Activated effector memory CD4-positive, alpha-beta T cell treated with anti-CD3 and anti-CD28 coated beads, Interleukin-2, amount 50 U/mL, for 16 hours (primary cell): Measurements from ENCODE around the gene RHOD.

ENCODE experiments used
- DNase-seq: peaks from one replicate; pipeline ENCODE4 v3.0.0-alpha.2; 2020

Gene RHOD

DNA sequence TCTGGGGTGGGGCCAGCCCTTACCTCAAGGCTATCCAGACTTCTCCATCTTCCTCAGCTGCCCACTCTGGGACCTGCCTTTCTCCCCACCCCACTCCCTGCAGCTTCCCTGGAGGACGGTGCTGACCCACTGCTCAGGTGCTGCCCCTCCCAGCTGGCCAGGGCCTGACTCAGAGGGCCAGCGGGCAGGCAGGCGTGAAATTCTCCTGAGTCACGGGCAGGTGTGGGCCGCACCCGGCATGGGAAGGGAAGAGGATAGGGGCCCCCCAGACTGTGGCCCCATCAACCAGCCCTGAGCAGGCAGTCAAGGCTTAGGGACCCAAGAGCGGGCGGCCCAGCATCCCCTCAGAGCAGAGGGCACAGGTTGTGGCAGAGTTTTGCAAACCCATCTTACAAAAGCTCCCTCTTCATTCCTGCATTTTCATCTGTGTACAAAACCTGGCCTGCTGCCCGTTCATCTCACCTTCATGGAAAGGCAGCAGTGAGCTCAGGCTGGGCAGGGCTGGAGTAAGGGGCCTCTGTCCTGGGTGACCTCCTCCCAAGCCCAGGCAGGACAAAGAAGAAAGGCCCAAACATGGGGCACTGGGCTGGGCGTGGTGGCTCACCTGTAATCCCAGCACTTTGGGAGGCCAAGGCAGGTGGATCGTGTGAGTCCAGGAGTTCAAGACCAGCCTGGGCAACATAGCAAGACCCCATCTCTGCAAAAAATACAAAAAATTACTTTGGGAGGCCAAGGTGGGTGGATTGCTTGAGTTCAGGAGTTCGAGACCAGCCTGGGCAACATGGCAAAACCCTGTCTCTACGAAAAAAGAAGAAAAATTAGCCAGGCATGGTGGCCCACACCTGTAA, 6.1 kb downstream of the RHOD start:
- no peak for DNase-seq

DNA sequence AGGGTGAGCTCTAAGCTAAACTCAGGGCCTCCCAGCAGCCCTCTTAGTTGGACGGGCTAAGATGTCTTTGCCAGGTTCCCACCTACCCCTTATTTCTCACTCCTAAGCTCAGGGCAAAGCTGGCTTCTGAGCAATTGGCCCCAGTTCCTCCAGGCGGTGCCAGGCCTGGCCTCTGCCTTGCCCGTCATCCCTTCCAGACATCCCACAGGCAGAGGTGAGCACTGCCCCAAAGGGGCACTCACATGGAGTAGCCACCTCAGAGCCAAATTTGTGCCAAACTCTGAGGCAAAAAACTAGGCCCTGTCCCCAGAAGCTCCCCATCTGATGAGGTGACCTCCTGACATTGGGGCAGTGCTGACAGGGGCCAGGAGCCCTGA, 9.7 kb downstream of the RHOD start:
- no peak for DNase-seq

- DNase-seq: peak; percentile 90
These were observed 15.0 kb downstream of the RHOD start for GRCh38 chr11:67071420-67072284.

DNA sequence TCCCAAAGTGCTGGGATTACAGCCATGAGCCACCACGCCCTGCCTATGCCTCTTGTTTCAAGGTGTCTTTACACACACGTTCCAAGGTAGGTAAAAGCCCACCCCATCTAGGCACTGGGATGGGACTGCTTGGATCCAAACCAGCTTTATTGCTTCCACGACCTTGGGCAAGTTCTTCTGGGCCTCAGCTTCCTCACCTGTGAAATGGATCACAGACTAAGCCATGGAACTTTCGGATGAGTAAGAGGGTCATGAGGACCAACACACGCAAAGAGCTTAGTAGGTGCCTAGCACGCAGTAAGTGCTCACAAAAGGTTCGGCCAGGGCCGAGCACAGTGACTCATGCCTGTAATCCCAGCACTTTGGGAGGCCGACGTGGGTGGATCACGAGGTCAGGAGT, 15.6 kb downstream of the RHOD start:
- DNase-seq: no peak

GRCh38 chr11:67073908-67074307, 17.3 kb downstream of the RHOD start:
- no peak for DNase-seq

- no peak for DNase-seq
These were observed 19.6 kb downstream of the RHOD start for GRCh38 chr11:67076202-67076601.

DNA sequence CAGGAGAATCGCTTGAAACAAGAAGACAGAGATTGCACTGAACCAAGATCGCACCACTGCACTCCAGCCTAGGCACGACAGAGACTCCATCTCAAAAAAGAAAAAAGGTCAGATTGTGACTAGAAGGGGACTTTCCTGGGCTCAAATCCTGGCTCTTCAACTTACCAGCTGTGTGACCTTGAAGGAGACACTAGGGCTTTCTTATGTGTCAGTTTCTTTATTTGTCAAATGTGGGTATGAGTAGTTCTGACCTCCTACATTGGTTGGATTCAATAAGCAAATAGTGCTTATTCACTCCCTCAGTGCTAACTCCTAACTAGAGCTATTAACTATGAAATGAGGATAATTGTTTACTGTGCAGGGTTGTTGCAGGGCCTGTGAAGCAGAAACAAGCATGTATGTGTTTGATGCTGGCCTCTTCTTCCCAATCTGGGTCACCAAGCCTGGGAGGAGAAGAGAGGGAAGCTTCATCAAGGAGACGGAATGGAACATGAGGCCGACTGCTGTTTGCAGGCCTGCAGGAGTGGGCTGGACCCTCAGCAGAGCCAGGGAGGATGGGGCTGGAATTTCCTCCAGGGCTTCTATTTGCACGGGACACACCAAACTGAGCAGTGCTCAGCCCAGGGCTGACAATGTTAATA, 22.5 kb downstream of the RHOD start:
- DNase-seq: no peak

- DNase-seq: no peak
These were observed 25.6 kb downstream of the RHOD start for GRCh38 chr11:67082071-67082791.

DNA sequence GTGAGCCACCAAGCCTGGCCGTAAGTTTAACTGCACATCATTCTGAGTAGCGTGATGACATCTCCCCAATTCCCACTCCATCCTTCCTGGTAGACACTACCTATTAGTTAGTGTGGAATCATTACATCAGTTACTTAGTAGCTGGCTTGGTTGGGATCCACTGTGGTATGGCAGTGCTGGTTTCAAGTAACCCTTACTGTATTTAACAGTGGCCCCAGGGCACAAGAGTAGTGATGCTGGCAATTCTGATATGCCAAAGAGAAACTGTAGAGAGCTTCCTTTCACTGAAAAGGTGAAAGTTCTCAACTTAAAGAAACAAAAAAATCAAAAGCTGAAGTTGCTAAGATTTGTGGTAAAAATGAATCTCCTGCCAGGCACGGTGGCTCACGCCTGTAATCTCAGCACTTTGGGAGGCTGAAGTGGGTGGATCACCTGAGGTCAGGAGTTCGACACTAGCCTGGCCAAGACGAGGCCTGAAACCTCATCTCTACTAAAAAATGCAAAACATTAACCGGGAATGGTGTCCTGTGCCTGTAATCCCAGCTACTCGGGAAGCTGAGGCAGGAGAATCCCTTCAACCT, 27.2 kb downstream of the RHOD start:
- no peak for DNase-seq

DNA sequence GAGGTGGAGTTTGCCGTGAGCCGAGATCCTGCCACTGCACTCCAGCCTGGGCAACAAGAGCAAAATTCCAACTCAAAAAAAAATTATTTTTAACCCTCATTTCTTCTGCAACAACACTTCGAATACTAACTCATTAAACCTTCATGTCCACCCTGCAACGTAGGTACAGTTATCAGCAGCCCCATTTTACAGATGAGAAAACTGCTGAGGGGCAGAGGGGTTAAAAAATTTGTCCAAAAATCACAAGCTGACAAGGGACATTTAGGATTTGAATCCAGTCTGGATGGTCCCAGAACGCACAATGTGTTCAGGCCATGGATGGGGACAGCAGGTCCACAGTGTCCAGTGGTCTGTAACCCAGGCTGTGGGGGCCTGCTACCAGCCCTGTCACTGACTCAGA, 29.0 kb downstream of the RHOD start:
- no peak for DNase-seq

- no peak for DNase-seq
These were observed 34.1 kb downstream of the RHOD start for GRCh38 chr11:67090717-67091116.

GRCh38 chr11:67095214-67095507, 38.5 kb downstream of the RHOD start:
- no peak for DNase-seq

DNA sequence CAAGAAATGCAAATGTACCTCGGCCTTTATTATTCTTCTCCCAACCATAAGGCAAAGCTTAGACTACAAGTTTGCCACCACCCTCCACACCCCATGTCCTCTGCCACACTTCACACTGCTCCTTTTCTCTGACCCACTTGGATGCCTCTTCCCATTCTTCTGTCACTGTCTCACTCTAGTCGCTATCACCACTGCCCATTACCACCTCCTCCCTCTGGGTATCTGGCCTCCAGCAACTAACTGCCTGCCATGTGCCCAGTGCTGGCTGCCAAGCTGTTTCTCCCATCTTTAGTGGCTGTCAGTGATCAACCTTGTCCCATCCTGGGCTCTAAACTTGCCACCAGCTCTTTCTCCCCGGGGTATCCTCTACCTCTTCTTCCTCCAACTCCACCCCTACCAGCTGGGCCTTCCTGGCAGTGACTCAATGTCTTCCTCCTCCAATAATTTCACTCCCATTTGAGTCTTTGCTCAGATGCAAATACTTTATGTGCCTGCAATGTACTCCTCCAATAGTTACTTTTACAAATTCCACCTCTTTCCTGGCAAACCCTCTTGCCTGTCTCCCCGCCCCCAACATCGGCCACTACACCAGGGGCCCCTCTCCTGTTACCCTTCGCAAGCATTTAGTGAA, 42.3 kb downstream of the RHOD start:
- DNase-seq: no peak

- no peak for DNase-seq
These were observed 43.2 kb downstream of the RHOD start for GRCh38 chr11:67099831-67100324.

DNA sequence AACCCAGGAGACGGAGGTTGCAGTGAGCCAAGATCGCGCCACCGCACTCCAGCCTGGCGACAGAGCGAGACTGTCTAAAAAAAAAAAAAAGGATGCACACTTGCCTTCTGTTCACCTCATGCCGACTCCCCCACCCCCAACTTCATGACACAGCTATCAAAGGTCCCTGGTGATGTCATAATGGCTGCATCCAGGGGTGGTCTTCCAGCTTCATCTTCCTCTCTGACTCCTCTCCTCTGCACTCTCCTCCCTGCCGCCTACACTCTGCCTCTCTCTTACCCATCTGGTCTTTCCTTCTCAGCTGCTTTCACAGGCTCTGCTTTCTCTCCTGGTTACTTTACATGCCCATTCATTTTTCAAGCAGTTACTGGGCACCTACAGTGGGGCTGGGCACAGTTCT, 46.0 kb downstream of the RHOD start:
- DNase-seq: no peak

DNA sequence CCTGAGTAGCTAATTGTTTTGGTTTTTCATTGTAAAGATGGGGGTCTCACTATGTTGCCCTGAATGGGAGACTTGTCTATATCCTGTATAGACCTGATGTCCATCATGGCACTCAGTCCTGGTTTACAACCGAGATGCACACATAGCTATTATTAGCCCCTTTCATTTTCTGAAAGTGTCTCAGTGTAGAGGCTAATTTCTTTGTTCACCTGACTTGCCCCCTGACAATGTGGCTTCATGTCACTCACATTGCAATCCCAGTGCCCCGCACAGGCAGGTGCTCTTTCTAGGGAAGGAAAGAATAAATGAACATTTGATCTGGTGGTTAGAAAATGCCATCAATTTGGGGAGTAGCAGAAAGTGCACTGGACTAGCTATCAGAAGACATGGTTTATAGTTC, 49.3 kb downstream of the RHOD start:
- no peak for DNase-seq

DNA sequence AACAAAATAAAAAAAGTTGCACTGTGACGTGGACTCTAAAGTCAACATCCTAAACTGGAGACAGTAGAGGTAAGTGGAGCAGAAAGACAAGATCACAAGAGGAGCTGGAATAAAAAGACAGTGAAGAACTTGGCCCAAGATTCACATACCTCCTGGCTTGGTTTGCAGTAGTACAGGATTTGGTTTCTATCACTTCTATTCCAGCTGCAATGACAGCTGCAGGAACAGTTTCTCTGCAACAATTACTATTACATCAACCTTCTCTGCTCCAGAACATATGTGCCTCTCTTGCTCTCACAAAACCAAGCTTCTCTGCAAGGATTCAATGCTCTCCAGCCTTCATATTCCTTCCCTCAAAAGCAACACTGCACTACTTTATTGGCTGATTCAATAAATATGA, 54.6 kb downstream of the RHOD start:
- no peak for DNase-seq

- DNase-seq: peak; percentile 56
These were observed 56.6 kb downstream of the RHOD start for GRCh38 chr11:67113231-67113721.

- peak; percentile 33 for DNase-seq
These were observed 57.7 kb downstream of the RHOD start for GRCh38 chr11:67114275-67114896.

DNA sequence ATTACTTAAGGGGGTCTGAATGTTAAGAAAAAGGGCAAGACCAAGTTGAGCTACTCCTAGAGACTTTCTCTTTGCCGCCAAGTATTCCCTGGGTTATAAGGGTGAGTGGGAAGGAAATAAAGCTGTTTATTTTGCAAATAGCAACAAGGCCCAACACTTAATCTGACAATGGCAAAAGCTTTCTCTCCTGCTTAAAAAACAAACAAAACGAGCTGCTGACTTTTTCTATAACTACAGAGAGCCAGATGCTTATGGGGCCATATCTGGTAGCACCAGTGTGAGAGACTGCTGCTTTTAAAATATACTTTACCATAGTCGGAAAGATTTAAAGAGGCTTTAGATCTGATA, 60.1 kb downstream of the RHOD start:
- DNase-seq: no peak

GRCh38 chr11:67117176-67117575, 60.5 kb downstream of the RHOD start:
- no peak for DNase-seq
